ENCODE results near the gene ZNF581.

The ZNF581 gene

DNA sequence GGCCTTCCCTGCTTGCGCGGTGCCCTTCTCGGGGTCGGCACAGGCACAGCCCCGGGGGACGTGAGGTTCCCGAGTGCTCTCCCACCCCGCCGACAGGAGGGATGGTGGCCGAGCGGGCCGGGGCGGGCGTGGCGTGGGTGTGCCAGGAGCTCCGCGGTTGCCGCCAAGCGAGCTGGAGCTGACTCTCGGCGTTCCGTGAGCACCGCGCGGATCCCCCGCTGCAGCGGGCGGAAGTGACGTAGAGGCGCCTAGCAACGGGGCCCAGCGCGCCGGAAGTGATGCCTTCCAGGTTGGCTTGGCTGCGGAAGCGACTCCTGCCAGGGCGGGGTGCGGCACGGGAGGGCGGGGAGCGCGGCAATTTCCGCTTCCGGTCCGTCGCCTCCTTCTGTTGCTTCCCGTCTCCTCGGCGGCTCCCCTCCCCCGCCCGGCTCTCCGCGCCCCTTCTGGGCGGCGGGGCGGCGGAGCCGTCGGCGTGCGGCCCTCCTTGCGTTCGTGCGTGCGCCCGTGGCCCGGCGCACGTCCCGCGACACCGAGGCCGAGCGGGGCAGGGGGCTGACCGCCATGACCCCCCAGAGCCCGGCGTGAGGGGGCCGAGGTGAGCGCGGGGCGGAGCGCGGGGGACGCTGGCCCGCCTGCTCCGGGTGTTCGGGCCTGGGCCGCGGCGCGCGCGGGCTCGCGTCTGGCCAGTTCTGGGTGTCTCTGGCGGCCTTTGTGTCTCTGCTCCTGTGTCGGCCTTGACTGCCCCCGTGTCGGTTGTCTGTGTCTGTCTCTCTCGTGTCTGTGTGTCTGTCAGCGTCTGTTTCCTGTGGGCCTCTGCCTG is 31.6 kb downstream of the ZNF581 start, which contains the start of gene EPN1 (continued):
- TF ChIP-seq REST (tag by site-specific recombination; IDR thresholded peaks at IDR 0.05): no peak
- TF ChIP-seq, protein P1, sequence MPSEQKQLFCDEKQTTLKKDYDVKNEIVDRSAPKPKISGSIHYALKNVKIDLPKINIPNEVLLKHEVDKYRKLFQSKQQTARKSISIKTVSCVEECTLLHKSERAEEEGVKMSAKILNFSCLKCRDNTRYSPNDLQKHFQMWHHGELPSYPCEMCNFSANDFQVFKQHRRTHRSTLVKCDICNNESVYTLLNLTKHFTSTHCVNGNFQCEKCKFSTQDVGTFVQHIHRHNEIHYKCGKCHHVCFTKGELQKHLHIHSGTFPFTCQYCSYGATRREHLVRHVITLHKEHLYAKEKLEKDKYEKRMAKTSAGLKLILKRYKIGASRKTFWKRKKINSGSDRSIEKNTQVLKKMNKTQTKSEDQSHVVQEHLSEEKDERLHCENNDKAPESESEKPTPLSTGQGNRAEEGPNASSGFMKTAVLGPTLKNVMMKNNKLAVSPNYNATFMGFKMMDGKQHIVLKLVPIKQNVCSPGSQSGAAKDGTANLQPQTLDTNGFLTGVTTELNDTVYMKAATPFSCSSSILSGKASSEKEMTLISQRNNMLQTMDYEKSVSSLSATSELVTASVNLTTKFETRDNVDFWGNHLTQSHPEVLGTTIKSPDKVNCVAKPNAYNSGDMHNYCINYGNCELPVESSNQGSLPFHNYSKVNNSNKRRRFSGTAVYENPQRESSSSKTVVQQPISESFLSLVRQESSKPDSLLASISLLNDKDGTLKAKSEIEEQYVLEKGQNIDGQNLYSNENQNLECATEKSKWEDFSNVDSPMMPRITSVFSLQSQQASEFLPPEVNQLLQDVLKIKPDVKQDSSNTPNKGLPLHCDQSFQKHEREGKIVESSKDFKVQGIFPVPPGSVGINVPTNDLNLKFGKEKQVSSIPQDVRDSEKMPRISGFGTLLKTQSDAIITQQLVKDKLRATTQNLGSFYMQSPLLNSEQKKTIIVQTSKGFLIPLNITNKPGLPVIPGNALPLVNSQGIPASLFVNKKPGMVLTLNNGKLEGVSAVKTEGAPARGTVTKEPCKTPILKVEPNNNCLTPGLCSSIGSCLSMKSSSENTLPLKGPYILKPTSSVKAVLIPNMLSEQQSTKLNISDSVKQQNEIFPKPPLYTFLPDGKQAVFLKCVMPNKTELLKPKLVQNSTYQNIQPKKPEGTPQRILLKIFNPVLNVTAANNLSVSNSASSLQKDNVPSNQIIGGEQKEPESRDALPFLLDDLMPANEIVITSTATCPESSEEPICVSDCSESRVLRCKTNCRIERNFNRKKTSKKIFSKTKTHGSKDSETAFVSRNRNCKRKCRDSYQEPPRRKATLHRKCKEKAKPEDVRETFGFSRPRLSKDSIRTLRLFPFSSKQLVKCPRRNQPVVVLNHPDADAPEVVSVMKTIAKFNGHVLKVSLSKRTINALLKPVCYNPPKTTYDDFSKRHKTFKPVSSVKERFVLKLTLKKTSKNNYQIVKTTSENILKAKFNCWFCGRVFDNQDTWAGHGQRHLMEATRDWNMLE (tag by site-specific recombination; conservative IDR thresholded peaks at IDR 0.05; ENCODE audit: low read depth): peak; percentile 91
- peak; percentile 64; the same call in 1 of the 2 replicates for TF ChIP-seq ZNF561 (tag by site-specific recombination; IDR thresholded peaks at IDR 0.05; ENCODE audit: borderline replicate concordance)
- no peak for TF ChIP-seq ZBTB1 (tag by site-specific recombination; IDR thresholded peaks at IDR 0.05)
- TF ChIP-seq ZSCAN5A (tag by site-specific recombination; IDR thresholded peaks at IDR 0.05): no peak
- no peak for TF ChIP-seq ZNF639 (tag by site-specific recombination; IDR thresholded peaks at IDR 0.05)
- peak; percentile 92 for TF ChIP-seq ZBTB17 (tag by site-specific recombination; IDR thresholded peaks at IDR 0.05)
- TF ChIP-seq, protein P2, sequence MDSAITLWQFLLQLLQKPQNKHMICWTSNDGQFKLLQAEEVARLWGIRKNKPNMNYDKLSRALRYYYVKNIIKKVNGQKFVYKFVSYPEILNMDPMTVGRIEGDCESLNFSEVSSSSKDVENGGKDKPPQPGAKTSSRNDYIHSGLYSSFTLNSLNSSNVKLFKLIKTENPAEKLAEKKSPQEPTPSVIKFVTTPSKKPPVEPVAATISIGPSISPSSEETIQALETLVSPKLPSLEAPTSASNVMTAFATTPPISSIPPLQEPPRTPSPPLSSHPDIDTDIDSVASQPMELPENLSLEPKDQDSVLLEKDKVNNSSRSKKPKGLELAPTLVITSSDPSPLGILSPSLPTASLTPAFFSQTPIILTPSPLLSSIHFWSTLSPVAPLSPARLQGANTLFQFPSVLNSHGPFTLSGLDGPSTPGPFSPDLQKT (IDR thresholded peaks at IDR 0.05; ENCODE audit: borderline replicate concordance, low read depth, low read length): peak; percentile 34; the same call in 1 of the 2 replicates
- no peak for TF ChIP-seq ZNF114 (tag by site-specific recombination; IDR thresholded peaks at IDR 0.05)
- TF ChIP-seq KLF9 (tag by site-specific recombination; IDR thresholded peaks at IDR 0.05; ENCODE audit: low read depth): peak; percentile 98
- no peak for TF ChIP-seq ZNF514 (tag by site-specific recombination; IDR thresholded peaks at IDR 0.05)
- no peak for TF ChIP-seq ZNF423 (tag by site-specific recombination; IDR thresholded peaks at IDR 0.05)
- TF ChIP-seq KLF10 (tag by site-specific recombination; IDR thresholded peaks at IDR 0.05): peak; percentile 96
- no peak for TF ChIP-seq ZNF426 (tag by site-specific recombination; IDR thresholded peaks at IDR 0.05)
- TF ChIP-seq ZNF239 (tag by site-specific recombination; IDR thresholded peaks at IDR 0.05): no peak
- TF ChIP-seq ZNF10 (tag by site-specific recombination; IDR thresholded peaks at IDR 0.05): no peak
- no peak for TF ChIP-seq ZNF211 (tag by site-specific recombination; IDR thresholded peaks at IDR 0.05; ENCODE audit: low read depth)
- TF ChIP-seq SP2 (tag by site-specific recombination; IDR thresholded peaks at IDR 0.05): peak; percentile 96
- TF ChIP-seq ZBTB10 (tag by site-specific recombination; IDR thresholded peaks at IDR 0.05): peak; percentile 92
- no peak for TF ChIP-seq ZNF292 (tag by site-specific recombination; IDR thresholded peaks at IDR 0.05; ENCODE audit: borderline replicate concordance, low read depth)
- TF ChIP-seq ZNF48 (tag by site-specific recombination; IDR thresholded peaks at IDR 0.05): no peak
- no peak for TF ChIP-seq HOXA7 (CRISPR knock-in tag; IDR thresholded peaks at IDR 0.05; ENCODE audit: borderline replicate concordance)
